HepG2 (cell line): ENCODE data around the gene PPFIA4. TPM values are rescaled to one million over a fixed set of nuclear protein-coding genes. Genes with fewer than 3 reads are reported as not detected.

Experiments used
- ATF1 ChIP-seq: IDR thresholded peaks from 2 replicates; pipeline ENCODE4 v1.6.1; 2016; ENCODE audit warnings: mild to moderate bottlenecking, control low read depth
- CBX1 ChIP-seq: IDR thresholded peaks from one replicate; pipeline ENCODE4 v1.6.1; 2016; ENCODE audit warnings: antibody characterized with exemption, low read depth
- CBX5 ChIP-seq: sonication (generic); formaldehyde crosslinking; IDR thresholded peaks from 2 replicates; pipeline ENCODE4 v1.4.0; 2020; ENCODE audit warnings: missing genetic modification reagents, borderline replicate concordance
- CENPT ChIP-seq: sonication (generic); formaldehyde crosslinking; IDR thresholded peaks from 2 replicates; pipeline ENCODE4 v1.8.0; 2022; ENCODE audit warnings: low read depth, mild to moderate bottlenecking, moderate library complexity, missing genetic modification reagents
- DNMT1 ChIP-seq: sonication (generic); formaldehyde crosslinking; IDR thresholded peaks from 2 replicates; pipeline ENCODE4 v1.5.1; 2020; ENCODE audit warnings: mild to moderate bottlenecking, missing genetic modification reagents
- GFI1 ChIP-seq: sonication (generic); formaldehyde crosslinking; IDR thresholded peaks from 2 replicates; pipeline ENCODE4 v1.5.0; 2020; ENCODE audit warnings: missing genetic modification reagents, mild to moderate bottlenecking, borderline replicate concordance
- HNRNPL ChIP-seq: fragments of 200-400 bp; formaldehyde crosslinking; IDR thresholded peaks from 2 replicates; pipeline ENCODE4 v1.6.1; 2017; ENCODE audit warnings: mild to moderate bottlenecking, low read depth, low read length
- HOXD1 ChIP-seq: sonication (generic); formaldehyde crosslinking; IDR thresholded peaks from 2 replicates; pipeline ENCODE4 v1.5.0; 2020; ENCODE audit warnings: missing genetic modification reagents
- KDM5A ChIP-seq: fragments of 200-600 bp; sonication (generic); IDR thresholded peaks from 2 replicates; pipeline ENCODE4 v1.7.0; 2018; ENCODE audit warnings: antibody characterized with exemption, mild to moderate bottlenecking, low read length, borderline replicate concordance
- MZF1 ChIP-seq: sonication (generic); formaldehyde crosslinking; IDR thresholded peaks from 2 replicates; pipeline ENCODE4 v1.8.1; 2023; ENCODE audit warnings: mild to moderate bottlenecking, missing genetic modification reagents, borderline replicate concordance
- NR1H2 ChIP-seq: sonication (generic); formaldehyde crosslinking; IDR thresholded peaks from 2 replicates; pipeline ENCODE4 v1.8.1; 2022; ENCODE audit warnings: low read depth, missing genetic modification reagents, borderline replicate concordance
- NR2C2 ChIP-seq: sonication (generic); formaldehyde crosslinking; IDR thresholded peaks from 2 replicates; pipeline ENCODE4 v1.4.0; 2020; ENCODE audit warnings: missing genetic modification reagents, mild to moderate bottlenecking, moderate library complexity, borderline replicate concordance
- PRPF4 ChIP-seq: fragments of 200-400 bp; formaldehyde crosslinking; IDR thresholded peaks from 2 replicates; pipeline ENCODE4 v1.6.1; 2016; ENCODE audit warnings: low read length, low read depth; ENCODE audit not compliant: poor library complexity, severe bottlenecking
- SAP130 ChIP-seq: IDR thresholded peaks from 2 replicates; pipeline ENCODE4 v1.6.1; 2016; ENCODE audit warnings: low read depth
- SRSF4 ChIP-seq: fragments of 200-400 bp; formaldehyde crosslinking; IDR thresholded peaks from one replicate; pipeline ENCODE4 v1.6.1; 2018; ENCODE audit warnings: mild to moderate bottlenecking, low read depth, low read length, moderate library complexity; ENCODE audit not compliant: poor library complexity, severe bottlenecking
- SUZ12 ChIP-seq: fragments of 150-350 bp; IDR thresholded peaks from 2 replicates; pipeline ENCODE4 v1.6.1; 2014; ENCODE audit warnings: low read depth, low read length
- XBP1 ChIP-seq: sonication (generic); formaldehyde crosslinking; IDR thresholded peaks from 2 replicates; pipeline ENCODE4 v1.5.0; 2020; ENCODE audit warnings: missing genetic modification reagents
- ZFP36 ChIP-seq: fragments of 150-350 bp; IDR thresholded peaks from 2 replicates; pipeline ENCODE4 v1.6.1; 2018; ENCODE audit warnings: borderline replicate concordance, low read length, low read depth; ENCODE audit not compliant: partially characterized antibody
- ZFX ChIP-seq: sonication (generic); formaldehyde crosslinking; IDR thresholded peaks from 2 replicates; pipeline ENCODE4 v1.4.0; 2020; ENCODE audit warnings: mild to moderate bottlenecking, low read depth, missing genetic modification reagents, moderate library complexity
- ZMYM4 ChIP-seq: sonication (generic); formaldehyde crosslinking; IDR thresholded peaks from 2 replicates; pipeline ENCODE4 v1.8.1; 2023; ENCODE audit warnings: mild to moderate bottlenecking, missing genetic modification reagents
- ZNF124 ChIP-seq: sonication (generic); formaldehyde crosslinking; IDR thresholded peaks from 2 replicates; pipeline ENCODE4 v1.4.0; 2020; ENCODE audit warnings: missing genetic modification reagents
- ZNF713 ChIP-seq: sonication (generic); formaldehyde crosslinking; IDR thresholded peaks from 2 replicates; pipeline ENCODE4 v1.4.0; 2020; ENCODE audit warnings: mild to moderate bottlenecking, missing genetic modification reagents
- ZNF792 ChIP-seq: IDR thresholded peaks from 2 replicates; pipeline ENCODE4 v1.6.1; 2016
- ZNF883 ChIP-seq: sonication (generic); formaldehyde crosslinking; IDR thresholded peaks from 2 replicates; pipeline ENCODE4 v1.5.1; 2020; ENCODE audit warnings: mild to moderate bottlenecking, missing genetic modification reagents; ENCODE audit errors: not compliant biosample characterization
- polyA plus RNA-seq, 8 experiments: library from polyadenylated mRNA; depleted of rRNA in 3 of 8; stranded (reverse) in 7 of 8; unstranded in 1 of 8; fragments of >200 nt; fragmentation: Illumina TruSeq in 4 of 8; extraction: Trizol in 4 of 8; gene quantifications; 2 replicates each; pipeline versions ENCODE4 v1.2.1 to v1.2.3, GENCODE V29; 2011 to 2016; ENCODE audit warnings: low read depth in 4 of 8, missing spikeins in 1 of 8, mixed read lengths in 1 of 8; ENCODE audit not compliant: insufficient read depth in 1 of 8
- total RNA-seq, 5 experiments: library from RNA; depleted of rRNA; stranded (reverse); fragments of >200 nt; fragmentation: Illumina TruSeq; extraction: Trizol; gene quantifications; 2 replicates each; pipeline ENCODE4 v1.2.3, GENCODE V29; 2016; ENCODE audit warnings: low read depth in 1 of 5
- TF ChIP-seq, protein P1 (sequence below): sonication (generic); formaldehyde crosslinking; IDR thresholded peaks from 2 replicates; pipeline ENCODE4 v1.8.1; 2023; ENCODE audit warnings: mild to moderate bottlenecking, moderate library complexity, missing genetic modification reagents
- TF ChIP-seq, protein P2 (sequence below): sonication (generic); formaldehyde crosslinking; IDR thresholded peaks from 2 replicates; pipeline ENCODE4 v1.4.0; 2020; ENCODE audit warnings: mild to moderate bottlenecking, missing genetic modification reagents
- TF ChIP-seq, protein P3 (sequence below): sonication (generic); formaldehyde crosslinking; conservative IDR thresholded peaks from 2 replicates; pipeline ENCODE4 v1.4.0; 2020; ENCODE audit warnings: missing genetic modification reagents

The PPFIA4 gene
- total and polyA plus RNA-seq, 2 of the 13 experiments (the other 11 are each of a cell fraction or from before 2014, with no cell fraction given) = 6.4 TPM; not detected in 1

GRCh38 chr1:203026031-203026665, at the start of gene PPFIA4 (continued):
- TF ChIP-seq ZNF792 (CRISPR knock-in tag) = no peak
- no peak for TF ChIP-seq ATF1 (CRISPR knock-in tag)
- no peak for TF ChIP-seq HNRNPL
- TF ChIP-seq GFI1 = peak; percentile 36; the same call in 1 of the 2 replicates
- no peak for TF ChIP-seq MZF1
- TF ChIP-seq SAP130 (CRISPR knock-in tag) = no peak; the same call in 1 of the 2 replicates
- TF ChIP-seq, protein P1, sequence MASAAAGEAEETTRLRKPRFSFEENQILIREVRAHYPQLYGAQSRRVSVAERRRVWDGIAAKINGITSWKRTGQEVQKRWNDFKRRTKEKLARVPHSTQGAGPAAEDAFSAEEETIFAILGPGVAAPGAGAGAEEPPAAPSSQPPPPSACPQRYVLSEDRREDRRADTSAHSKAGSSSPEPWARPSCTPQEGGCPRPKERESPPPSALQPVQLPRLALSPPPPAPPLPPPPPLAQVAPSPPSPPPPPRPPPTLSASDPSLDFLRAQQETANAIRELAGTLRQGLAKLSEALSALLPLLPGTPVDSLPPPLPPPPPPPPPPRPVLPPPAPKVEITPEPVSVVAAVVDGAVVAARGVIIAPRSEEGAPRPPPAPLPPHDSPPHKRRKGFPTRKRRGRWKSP (CRISPR knock-in tag) = no peak
- TF ChIP-seq KDM5A = no peak
- TF ChIP-seq PRPF4 = no peak
- TF ChIP-seq CENPT = no peak
- TF ChIP-seq CBX1 = no peak
- TF ChIP-seq DNMT1 (CRISPR knock-in tag) = no peak
- TF ChIP-seq, protein P2, sequence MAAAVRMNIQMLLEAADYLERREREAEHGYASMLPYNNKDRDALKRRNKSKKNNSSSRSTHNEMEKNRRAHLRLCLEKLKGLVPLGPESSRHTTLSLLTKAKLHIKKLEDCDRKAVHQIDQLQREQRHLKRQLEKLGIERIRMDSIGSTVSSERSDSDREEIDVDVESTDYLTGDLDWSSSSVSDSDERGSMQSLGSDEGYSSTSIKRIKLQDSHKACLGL = no peak
- TF ChIP-seq ZNF883 (CRISPR knock-in tag) = peak; percentile 58
- TF ChIP-seq XBP1 (CRISPR knock-in tag) = no peak
- TF ChIP-seq ZFX (CRISPR knock-in tag) = peak; percentile 12; the same call in 1 of the 2 replicates
- TF ChIP-seq, protein P3, sequence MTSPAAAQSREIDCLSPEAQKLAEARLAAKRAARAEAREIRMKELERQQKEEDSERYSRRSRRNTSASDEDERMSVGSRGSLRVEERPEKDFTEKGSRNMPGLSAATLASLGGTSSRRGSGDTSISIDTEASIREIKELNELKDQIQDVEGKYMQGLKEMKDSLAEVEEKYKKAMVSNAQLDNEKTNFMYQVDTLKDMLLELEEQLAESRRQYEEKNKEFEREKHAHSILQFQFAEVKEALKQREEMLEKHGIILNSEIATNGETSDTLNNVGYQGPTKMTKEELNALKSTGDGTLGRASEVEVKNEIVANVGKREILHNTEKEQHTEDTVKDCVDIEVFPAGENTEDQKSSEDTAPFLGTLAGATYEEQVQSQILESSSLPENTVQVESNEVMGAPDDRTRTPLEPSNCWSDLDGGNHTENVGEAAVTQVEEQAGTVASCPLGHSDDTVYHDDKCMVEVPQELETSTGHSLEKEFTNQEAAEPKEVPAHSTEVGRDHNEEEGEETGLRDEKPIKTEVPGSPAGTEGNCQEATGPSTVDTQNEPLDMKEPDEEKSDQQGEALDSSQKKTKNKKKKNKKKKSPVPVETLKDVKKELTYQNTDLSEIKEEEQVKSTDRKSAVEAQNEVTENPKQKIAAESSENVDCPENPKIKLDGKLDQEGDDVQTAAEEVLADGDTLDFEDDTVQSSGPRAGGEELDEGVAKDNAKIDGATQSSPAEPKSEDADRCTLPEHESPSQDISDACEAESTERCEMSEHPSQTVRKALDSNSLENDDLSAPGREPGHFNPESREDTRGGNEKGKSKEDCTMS (CRISPR knock-in tag) = no peak
- TF ChIP-seq NR2C2 = no peak
- TF ChIP-seq SUZ12 = no peak
- no peak for TF ChIP-seq SRSF4
- TF ChIP-seq ZFP36 = no peak
- TF ChIP-seq NR1H2 = no peak
- no peak for TF ChIP-seq HOXD1 (CRISPR knock-in tag)
- peak; percentile 94 for TF ChIP-seq ZMYM4 (CRISPR knock-in tag)
- TF ChIP-seq CBX5 (CRISPR knock-in tag) = no peak
- no peak for TF ChIP-seq ZNF713 (CRISPR knock-in tag)
- no peak for TF ChIP-seq ZNF124
